Measurements from ENCODE around the gene KAZALD1.

Gene KAZALD1

DNA sequence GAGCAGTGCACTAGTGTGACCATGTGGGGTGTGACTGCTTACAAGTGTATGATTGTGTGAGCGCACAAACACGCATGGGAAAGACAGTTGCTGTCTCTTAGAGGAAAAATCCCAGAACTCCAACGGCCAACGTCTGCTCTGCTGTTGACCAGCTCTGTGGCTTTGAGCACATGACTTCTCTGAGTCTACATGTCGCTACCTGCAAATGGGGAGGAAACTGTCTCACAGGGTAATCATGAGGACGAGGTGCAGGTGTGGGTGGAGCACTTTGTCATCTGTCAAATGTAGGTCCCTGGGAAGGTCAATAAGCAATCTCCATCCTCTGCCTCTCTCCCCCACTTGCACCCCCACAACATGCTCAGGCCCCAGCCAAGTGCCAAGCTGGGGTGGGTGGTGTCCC is 38.1 kb downstream of the KAZALD1 start:
- no peak for DNase-seq

DNA sequence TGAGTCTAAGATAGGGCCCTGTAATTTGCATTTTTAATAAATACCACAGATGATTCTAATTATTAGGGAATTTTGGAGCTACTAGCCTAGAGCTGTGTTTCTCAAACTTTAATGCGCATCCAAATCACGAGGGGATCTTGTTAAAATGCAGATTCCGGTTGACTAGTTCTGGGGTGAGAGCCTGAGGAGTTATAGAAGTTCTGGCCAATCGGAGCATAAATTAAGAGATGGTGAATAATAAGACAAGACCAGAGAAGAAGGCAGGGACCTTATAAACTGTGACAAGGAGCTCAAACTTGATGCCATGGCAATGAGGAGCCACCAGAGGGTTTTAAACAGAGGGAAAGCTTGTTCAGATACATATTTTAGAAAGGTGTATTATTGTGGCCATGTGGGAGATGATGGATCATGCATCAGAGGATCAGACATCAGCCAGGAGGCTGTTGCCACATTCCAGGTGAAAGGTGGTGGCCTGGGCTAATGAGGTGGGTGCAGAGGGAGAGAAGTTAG is 39.6 kb downstream of the KAZALD1 start:
- DNase-seq = no peak

DNA sequence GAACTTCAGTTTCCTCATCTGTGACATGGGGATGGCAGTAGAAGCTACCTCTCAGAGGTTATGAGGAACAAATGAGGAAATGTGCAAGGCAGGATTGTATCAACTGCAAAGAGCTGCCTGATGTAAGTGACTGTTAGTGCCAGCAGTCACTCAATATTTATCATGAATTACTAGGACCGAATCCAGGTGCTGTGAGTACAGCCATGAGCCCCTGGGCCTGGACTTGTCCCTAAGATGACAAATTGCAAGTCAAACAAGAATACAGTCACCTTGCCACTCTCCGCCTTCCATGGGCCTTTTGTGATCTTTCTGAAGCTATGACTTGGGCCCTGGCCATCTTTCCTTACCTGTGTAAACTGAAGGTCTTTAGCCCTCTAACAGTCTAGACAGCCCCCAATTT is 41.6 kb downstream of the KAZALD1 start:
- no peak for DNase-seq

DNA sequence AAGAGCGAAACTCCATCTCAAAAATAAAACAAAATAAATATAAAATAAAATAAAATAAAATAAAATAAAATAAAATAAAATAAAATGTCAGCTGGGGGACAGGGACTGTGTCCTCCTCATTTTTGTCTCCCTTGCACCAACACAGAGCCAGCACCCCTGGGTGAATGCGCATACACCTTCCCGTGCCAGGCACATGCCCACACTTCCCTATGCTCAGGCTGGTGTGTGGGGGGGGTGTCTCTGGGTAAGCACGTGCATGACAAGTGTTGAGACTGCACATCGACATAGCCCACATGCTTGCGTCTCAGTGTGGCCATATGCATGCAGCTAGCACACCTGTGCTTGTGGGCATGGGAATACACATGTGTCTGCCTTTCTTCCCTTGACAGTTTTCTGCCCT is 44.6 kb downstream of the KAZALD1 start:
- no peak for DNase-seq

DNA sequence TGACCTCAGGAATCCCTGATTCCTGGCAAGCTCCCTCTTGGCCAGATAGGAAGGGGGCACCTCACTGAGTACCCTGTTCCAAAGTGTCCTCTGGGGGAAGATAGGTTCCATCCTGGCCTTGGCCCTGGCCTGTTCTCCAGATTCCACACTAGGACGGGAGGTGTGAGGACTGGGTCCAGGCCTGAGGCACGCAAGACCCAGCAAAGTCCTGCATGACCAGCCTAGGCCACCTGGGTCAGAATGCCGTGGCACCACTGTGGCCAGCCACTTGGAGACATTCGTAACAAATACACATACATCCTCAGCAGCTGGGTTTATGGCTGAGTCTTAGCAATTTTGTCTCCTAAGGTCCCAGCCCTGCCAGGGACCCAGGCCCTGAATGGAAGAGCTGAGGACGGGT is 46.0 kb downstream of the KAZALD1 start:
- DNase-seq = no peak

DNA sequence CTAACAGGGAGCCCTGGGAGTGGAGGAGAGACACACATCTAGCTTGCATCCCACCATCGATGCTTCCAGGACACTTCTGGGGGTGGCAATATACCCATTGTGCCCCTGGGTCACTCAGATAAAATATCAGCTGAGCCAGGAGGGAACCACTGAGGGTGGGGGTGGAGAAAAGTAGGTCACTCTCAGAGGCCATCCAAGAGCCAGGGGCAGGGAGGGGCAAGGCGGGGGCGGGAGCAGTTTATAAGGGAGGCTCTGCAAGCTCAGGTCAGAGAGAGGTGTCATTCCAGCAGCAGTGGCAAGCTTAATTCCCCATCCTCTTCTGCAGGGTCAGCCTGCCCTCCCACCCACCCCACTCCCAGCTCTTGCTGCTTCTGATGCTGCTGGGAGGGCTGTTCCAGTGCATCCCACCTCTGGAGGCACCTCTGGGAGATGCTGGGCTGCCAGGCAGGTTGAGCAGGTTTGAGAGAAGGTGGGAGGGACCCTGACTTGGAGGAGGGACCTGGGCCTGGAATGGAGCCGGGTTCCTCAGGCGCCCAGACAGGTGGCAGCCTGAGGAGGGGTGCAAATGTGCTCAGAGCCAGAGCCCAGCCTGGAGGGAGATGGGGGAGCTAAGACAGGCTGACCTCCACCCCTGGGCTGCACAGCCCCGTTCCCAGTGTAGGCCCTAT is 49.2 kb downstream of the KAZALD1 start:
- no peak for DNase-seq

DNA sequence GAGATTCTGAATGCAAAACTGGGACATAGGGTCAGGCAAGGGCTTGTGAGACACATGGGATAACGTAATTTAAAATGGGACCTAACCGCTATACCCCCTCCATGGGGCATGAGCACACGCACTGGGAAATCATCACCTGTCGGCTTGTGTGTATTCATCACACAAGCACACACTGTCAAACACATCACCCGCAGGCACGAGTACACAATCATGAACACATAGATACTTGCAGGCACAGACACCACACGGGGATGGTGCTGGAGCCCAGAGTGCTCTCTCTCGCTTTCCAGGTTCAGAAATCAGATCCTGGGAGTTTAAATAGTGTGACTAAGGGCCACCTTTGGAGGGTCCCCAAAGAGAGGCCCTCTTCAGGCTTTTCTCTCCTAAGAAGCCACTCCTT is 49.8 kb downstream of the KAZALD1 start:
- DNase-seq = no peak

DNA sequence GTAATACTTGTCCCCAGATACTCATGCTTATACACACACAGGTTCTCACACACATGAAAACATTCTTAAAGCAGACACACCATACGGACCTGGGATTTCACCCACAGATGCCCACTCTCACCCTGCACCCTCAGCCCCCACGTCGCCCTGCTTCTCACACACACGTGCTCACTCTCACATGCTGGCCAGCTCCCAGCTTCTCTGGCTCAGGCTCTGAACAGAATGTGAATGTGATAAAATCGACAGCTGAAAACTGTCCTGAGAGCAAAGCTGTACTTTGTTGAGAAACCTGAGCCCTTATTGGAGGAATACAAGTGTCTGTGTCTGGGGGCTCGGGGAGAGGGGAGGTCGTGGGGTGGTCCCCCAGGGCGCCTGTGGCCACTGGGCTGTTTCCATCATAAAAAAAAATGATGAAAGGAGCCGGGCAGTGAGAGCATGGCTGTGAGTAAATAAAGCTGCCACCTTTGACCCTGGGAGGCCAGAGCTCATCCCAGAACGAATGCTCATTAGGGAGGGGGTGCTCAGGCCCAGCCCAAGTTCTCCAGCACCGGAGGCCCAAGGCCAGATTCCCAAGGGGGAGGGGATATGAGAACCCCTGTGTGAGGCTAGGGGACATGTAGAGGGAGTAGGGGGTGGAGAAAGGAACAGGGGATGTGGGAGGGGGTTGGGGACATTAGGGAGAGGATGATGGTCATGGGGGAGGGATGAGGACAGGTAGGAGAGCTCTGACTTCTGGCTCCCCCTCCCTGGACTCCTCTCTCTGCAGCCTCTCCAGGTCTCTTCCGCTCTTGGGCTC is 51.2 kb downstream of the KAZALD1 start:
- no peak for DNase-seq

DNA sequence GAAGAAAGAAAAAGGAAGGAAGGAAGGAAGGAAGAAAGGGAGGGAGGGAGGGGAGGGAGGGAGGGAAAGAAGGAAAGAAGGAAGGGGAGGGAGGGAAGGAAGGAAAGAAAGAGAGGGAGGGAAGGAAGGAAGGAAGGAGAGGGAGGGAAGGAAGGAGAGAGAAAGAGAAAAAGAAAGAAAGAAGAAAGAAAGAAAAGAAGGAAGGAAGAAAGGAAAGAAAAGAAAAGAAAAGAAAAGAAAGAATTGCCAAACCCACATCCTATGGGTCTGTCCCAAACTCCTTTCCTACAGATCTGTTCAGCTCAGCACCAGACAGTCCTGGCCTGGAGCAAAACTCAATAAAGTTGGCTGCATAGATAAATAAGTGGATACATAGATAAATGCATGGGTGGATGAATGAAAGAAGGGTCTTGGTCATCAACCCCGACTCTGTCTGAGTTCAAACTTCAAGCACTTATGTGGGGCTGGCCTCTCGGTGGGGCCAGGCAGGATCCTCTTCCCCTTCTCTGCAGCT is 52.2 kb downstream of the KAZALD1 start:
- no peak for DNase-seq

DNA sequence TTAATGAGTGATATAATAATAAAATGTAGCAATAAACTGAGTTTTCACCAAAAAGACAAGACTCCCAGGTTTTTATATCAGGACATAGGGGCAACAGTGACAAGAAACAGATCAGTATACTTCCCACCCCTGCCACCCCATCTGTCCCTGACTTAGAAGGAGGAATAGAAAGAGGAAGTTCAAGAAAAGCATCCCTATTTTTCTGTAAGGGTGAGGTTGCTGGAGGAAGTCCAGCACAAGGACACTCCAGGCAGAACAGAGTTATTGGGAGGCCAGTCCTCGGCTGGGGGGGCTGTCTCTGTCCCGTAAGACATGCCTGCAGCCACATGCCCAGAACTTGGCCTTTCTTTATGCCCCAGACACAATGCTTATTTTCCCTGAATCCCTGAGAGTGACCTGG is 52.9 kb downstream of the KAZALD1 start:
- no peak for DNase-seq
